HepG2 (cell line): ENCODE data around the gene USP36. TPM values are rescaled to one million over a fixed set of nuclear protein-coding genes. Genes with fewer than 3 reads are reported as not detected.

Experiments
- ATAC-seq: fragments of 200-7000 bp; cut with Tn5 transposase; 3 replicates; pipeline ENCODE4 v1.9.1; 2020; ENCODE audit warnings: mild to moderate bottlenecking, moderate library complexity
- BruUV-seq: library from RNA; stranded (reverse); fragments of 400-500 nt; replicated peaks from 2 replicates; lab custom pipeline; 2021; lab: Mats Ljungman, UMichigan
- CTCF ChIA-PET: fragments of 300-600 bp; formaldehyde crosslinking; extraction: SDS; loops from one replicate; lab custom pipeline; 2021; ENCODE audit warnings: low total read pairs, inconsistent platforms, low intra/inter-chr PET ratio; lab: Yijun Ruan, JAX
- POLR2A ChIA-PET: fragments of 350-600 bp; sonication (Branson Sonifier 250); formaldehyde crosslinking; loops from one replicate; lab custom pipeline; 2020; ENCODE audit warnings: antibody characterized with exemption, inconsistent platforms; lab: Yijun Ruan, JAX
- DNase-seq: peaks from one replicate; pipeline ENCODE4 v3.0.0-alpha.2; 2015; ENCODE audit warnings: low spot score
- FAIRE-seq: peaks from 3 replicates; lab custom pipeline; 2011; peaks lifted over from hg19 to GRCh38; lab: Jason Lieb, UNC
- H2AFZ ChIP-seq: one replicate; pipeline ENCODE4 v1.6.1; 2011; ENCODE audit warnings: low read length, inconsistent platforms
- H3K27ac ChIP-seq: fragments of 300-600 bp; 3 replicates; pipeline ENCODE4 v1.8.0; 2011; ENCODE audit warnings: mixed run types, mild to moderate bottlenecking, mixed read lengths, low read length, inconsistent platforms; ENCODE audit not compliant: insufficient read depth; ENCODE audit errors: extremely low read length
- H3K27me3 ChIP-seq, 2 experiments: fragments of 200-600 bp in 1 of 2; 2 replicates in 1 of 2; 3 replicates in 1 of 2; pipeline versions ENCODE4 v1.6.0 to v1.8.0; 2011; ENCODE audit warnings: low read length in 2 of 2, mild to moderate bottlenecking in 2 of 2, moderate library complexity in 2 of 2, inconsistent platforms in 1 of 2; ENCODE audit not compliant: insufficient read depth in 2 of 2, control insufficient read depth in 1 of 2
- H3K36me3 ChIP-seq, 2 experiments: fragments of 200-600 bp in 1 of 2; replicated peaks in 1 of 2; 2 replicates in 1 of 2; 3 replicates in 1 of 2; pipeline versions ENCODE4 v1.5.1 to v1.8.0; 2011; ENCODE audit warnings: low read length in 2 of 2, inconsistent platforms in 1 of 2; ENCODE audit not compliant: insufficient read depth in 2 of 2, control insufficient read depth in 1 of 2
- H3K4me1 ChIP-seq: 2 replicates; pipeline ENCODE4 v1.5.1; 2012; ENCODE audit warnings: low read length, inconsistent platforms; ENCODE audit not compliant: insufficient read depth
- H3K4me2 ChIP-seq: 2 replicates; pipeline ENCODE4 v1.6.0; 2011; ENCODE audit warnings: low read depth, low read length, inconsistent platforms
- H3K4me3 ChIP-seq, 3 experiments: fragments of 200-600 bp in 1 of 3; sonication (generic), shearing (Covaris generic) in 1 of 3; replicated peaks in 1 of 3; 2 replicates each; pipeline ENCODE4 v1.5.1; 2011 to 2016; ENCODE audit warnings: low read length in 3 of 3, inconsistent platforms in 2 of 3, low read depth in 2 of 3, mild to moderate bottlenecking in 2 of 3, control low read depth in 1 of 3, mixed read lengths in 1 of 3; ENCODE audit not compliant: insufficient read depth in 1 of 3
- H3K79me2 ChIP-seq: one replicate; pipeline ENCODE4 v1.6.1; 2011; ENCODE audit warnings: low read length, inconsistent platforms; ENCODE audit not compliant: insufficient read depth
- H3K9ac ChIP-seq: 2 replicates; pipeline ENCODE4 v1.6.0; 2011; ENCODE audit warnings: mild to moderate bottlenecking, low read depth, low read length, inconsistent platforms; ENCODE audit not compliant: insufficient read depth
- H3K9me3 ChIP-seq: 2 replicates; pipeline ENCODE4 v1.5.1; 2012; ENCODE audit warnings: mild to moderate bottlenecking, low read length
- H4K20me1 ChIP-seq: 2 replicates; pipeline ENCODE4 v1.6.0; 2011; ENCODE audit warnings: inconsistent platforms, mild to moderate bottlenecking, low read length, moderate library complexity; ENCODE audit not compliant: insufficient read depth
- ARHGAP35 ChIP-seq: sonication (generic); formaldehyde crosslinking; IDR thresholded peaks from 2 replicates; pipeline ENCODE4 v1.9.0; 2022; ENCODE audit warnings: mild to moderate bottlenecking, inconsistent platforms, moderate library complexity, missing genetic modification reagents, borderline replicate concordance
- ARNT2 ChIP-seq: sonication (generic); formaldehyde crosslinking; IDR thresholded peaks from 2 replicates; pipeline ENCODE4 v1.8.0; 2022; ENCODE audit warnings: mild to moderate bottlenecking, low read depth, missing genetic modification reagents, moderate library complexity
- CCAR2 ChIP-seq: fragments of 200-400 bp; formaldehyde crosslinking; optimal IDR thresholded peaks from 2 replicates; pipeline ENCODE3; 2018; ENCODE audit warnings: low read depth, mild to moderate bottlenecking, low read length, moderate library complexity
- DMTF1 ChIP-seq: sonication (generic); formaldehyde crosslinking; IDR thresholded peaks from 2 replicates; pipeline ENCODE4 v1.4.0; 2020; ENCODE audit warnings: mild to moderate bottlenecking, missing genetic modification reagents
- ISL2 ChIP-seq: sonication (generic); formaldehyde crosslinking; IDR thresholded peaks from 2 replicates; pipeline ENCODE4 v1.5.0; 2020; ENCODE audit warnings: missing genetic modification reagents
- JUND ChIP-seq: sonication (generic); formaldehyde crosslinking; IDR thresholded peaks from 2 replicates; pipeline ENCODE4 v1.8.0; 2022; ENCODE audit warnings: mild to moderate bottlenecking, missing genetic modification reagents
- KDM5A ChIP-seq: fragments of 200-600 bp; sonication (generic); IDR thresholded peaks from 2 replicates; pipeline ENCODE4 v1.7.0; 2018; ENCODE audit warnings: antibody characterized with exemption, mild to moderate bottlenecking, low read length, borderline replicate concordance
- NR2C2 ChIP-seq: sonication (generic); formaldehyde crosslinking; IDR thresholded peaks from 2 replicates; pipeline ENCODE4 v1.4.0; 2020; ENCODE audit warnings: missing genetic modification reagents, mild to moderate bottlenecking, moderate library complexity, borderline replicate concordance
- NR2F1 ChIP-seq, 2 experiments: fragments of 450-650 bp in 1 of 2; formaldehyde crosslinking in 1 of 2; IDR thresholded peaks; 2 replicates each; pipeline versions ENCODE4 v1.5.0 to v1.6.1; 2016 to 2020; ENCODE audit warnings: mild to moderate bottlenecking in 1 of 2, missing compliant biosample characterization in 1 of 2, missing genetic modification reagents in 1 of 2, moderate library complexity in 1 of 2
- RAD21 ChIP-seq: fragments of 450-650 bp; formaldehyde crosslinking; IDR thresholded peaks from 2 replicates; pipeline ENCODE4 v1.5.0; 2020; ENCODE audit warnings: mild to moderate bottlenecking
- RBM39 ChIP-seq: fragments of 200-400 bp; formaldehyde crosslinking; IDR thresholded peaks from one replicate; pipeline ENCODE4 v1.6.1; 2018; ENCODE audit warnings: antibody characterized with exemption, mild to moderate bottlenecking, low read depth, low read length; ENCODE audit not compliant: poor library complexity, severe bottlenecking
- RNF219 ChIP-seq: sonication (generic); formaldehyde crosslinking; IDR thresholded peaks from 2 replicates; pipeline ENCODE4 v1.5.0; 2020; ENCODE audit warnings: mild to moderate bottlenecking, missing genetic modification reagents
- RXRB ChIP-seq: IDR thresholded peaks from 2 replicates; pipeline ENCODE4 v1.6.1; 2016; ENCODE audit warnings: borderline replicate concordance, missing genetic modification reagents, missing compliant biosample characterization
- SIX1 ChIP-seq: sonication (generic); formaldehyde crosslinking; IDR thresholded peaks from 2 replicates; pipeline ENCODE4 v1.4.0; 2020; ENCODE audit warnings: missing genetic modification reagents, borderline replicate concordance
- SNRNP70 ChIP-seq: fragments of 200-400 bp; formaldehyde crosslinking; IDR thresholded peaks from 2 replicates; pipeline ENCODE4 v1.6.1; 2017; ENCODE audit warnings: mild to moderate bottlenecking, low read depth, low read length, moderate library complexity
- THRA ChIP-seq: sonication (generic); formaldehyde crosslinking; IDR thresholded peaks from 2 replicates; pipeline ENCODE4 v1.4.0; 2020; ENCODE audit warnings: missing genetic modification reagents, borderline replicate concordance
- U2AF2 ChIP-seq: fragments of 200-400 bp; formaldehyde crosslinking; IDR thresholded peaks from 2 replicates; pipeline ENCODE4 v1.6.1; 2017; ENCODE audit warnings: low read depth, mild to moderate bottlenecking, low read length
- ZNF510 ChIP-seq: sonication (generic); formaldehyde crosslinking; IDR thresholded peaks from 2 replicates; pipeline ENCODE4 v1.4.0; 2020; ENCODE audit warnings: low read depth, mild to moderate bottlenecking, missing genetic modification reagents
- WGBS: methylation state at CpG from one replicate; pipeline ENCODE4 v1.1.6; 2017; ENCODE audit warnings: low lambda C conversion rate; 5-methylcytosine and 5-hydroxymethylcytosine counted together
- in situ Hi-C: cut with HindIII; loops from 2 replicates; pipeline ENCODE4 v1.10.0; 2017; ENCODE audit warnings: low pct_unique_long_range_greater_than_20kb; ENCODE audit not compliant: extremely low pct_ligation_motif_present
- intact Hi-C: fragments of 100-400 bp; cut with micrococcal nuclease; formaldehyde crosslinking; loops from one replicate; pipeline ENCODE4 v1.10.0; 2022; ENCODE audit not compliant: unreplicated experiment
- polyA plus RNA-seq, 8 experiments: library from polyadenylated mRNA; depleted of rRNA in 3 of 8; stranded (reverse) in 7 of 8; unstranded in 1 of 8; fragments of >200 nt; fragmentation: Illumina TruSeq in 4 of 8; extraction: Trizol in 4 of 8; gene quantifications; 2 replicates each; pipeline versions ENCODE4 v1.2.1 to v1.2.3, GENCODE V29; 2011 to 2016; ENCODE audit warnings: low read depth in 4 of 8, missing spikeins in 1 of 8, mixed read lengths in 1 of 8; ENCODE audit not compliant: insufficient read depth in 1 of 8
- total RNA-seq, 5 experiments: library from RNA; depleted of rRNA; stranded (reverse); fragments of >200 nt; fragmentation: Illumina TruSeq; extraction: Trizol; gene quantifications; 2 replicates each; pipeline ENCODE4 v1.2.3, GENCODE V29; 2016; ENCODE audit warnings: low read depth in 1 of 5

USP36 gene
- total and polyA plus RNA-seq, 2 of the 13 experiments (the other 11 are each of a cell fraction or from before 2014, with no cell fraction given) = 29.6 to 45.9 TPM

GRCh38 chr17:78882540-78883088 lies 42.0 kb upstream of the USP36 start:
- FAIRE-seq (no peak), DNase-seq (no peak), ATAC-seq (no peak)
- Histone ChIP-seq H3K27me3 (no peaks in the 10 kb centered on the region), H3K4me2 (peak overlapping the region; percentile 78; the same call in 1 of the 2 replicates), H3K9ac (peak overlapping the region; percentile 58; the same call in 1 of the 2 replicates), H2AFZ (no peak overlapping the region), H3K4me1 (peaks cover 29% of the 10 kb centered on the region), H3K36me3 (no peaks in the 10 kb centered on the region), H3K9me3 (no peaks in the 10 kb centered on the region), H3K4me3 (no peak overlapping the region), H3K79me2 (no peaks in the 10 kb centered on the region), H3K27ac (peak overlapping the region; percentile 66), H4K20me1 (no peaks in the 10 kb centered on the region)
- ChIA-PET CTCF (interaction anchor here (1.3 kb wide), 1 partner anchor 88 kb away, joined by 7 read pairs; no protein-coding TSS in a partner anchor), POLR2A (interaction anchor here (0.6 to 3.1 kb wide), 6 partner anchors 8 to 145 kb away, joined by 3 to 18 read pairs (median 5); partner anchors contain the start of gene LGALS3BP)
- BruUV-seq = TSS peak; percentile 61
- intact Hi-C loops (loop anchor here (1.0 kb wide), 2 partner anchors 17 to 39 kb away; no protein-coding TSS in a partner anchor), in situ Hi-C loops (loop anchor here (5.0 kb wide), 1 partner anchor 90 kb away; no protein-coding TSS in a partner anchor)
- 82% methylated on average over 9 of the region's 14 CpGs for WGBS
- TF ChIP-seq SIX1 (no peak), SNRNP70 (no peak), ARNT2 (no peak), ISL2 (CRISPR knock-in tag) (no peak), ARHGAP35 (CRISPR knock-in tag) (0 out of 2 replicates have a peak, but pooled peaks have one; percentile 33), THRA (CRISPR knock-in tag) (no peak), RNF219 (CRISPR knock-in tag) (no peak), KDM5A (no peak), DMTF1 (no peak), RBM39 (no peak), CCAR2 (no peak), ZNF510 (no peak), NR2F1 (CRISPR knock-in tag; IDR thresholded peaks at IDR 0.05) (no peak), RAD21 (no peak), RXRB (CRISPR knock-in tag) (no peak), JUND (CRISPR knock-in tag) (no peak), U2AF2 (no peak), NR2C2 (no peak)
